Suprapubic skin (tissue), 4 donors: ENCODE measurements around the gene RASD1.

Experiments used
- EP300 ChIP-seq: sonication (generic); formaldehyde crosslinking; IDR thresholded peaks from one replicate; pipeline ENCODE4 v1.6.1; 2017; ENCODE audit warnings: antibody characterized with exemption
- POLR2A ChIP-seq, 2 donors: fragments of 450-650 bp; IDR thresholded peaks; one replicate each; pipeline ENCODE4 v1.6.1; 2017; ENCODE audit warnings: antibody characterized with exemption in 2 of 2, mild to moderate bottlenecking in 2 of 2, moderate library complexity in 2 of 2
- POLR2AphosphoS5 ChIP-seq, 3 donors: sonication (generic); formaldehyde crosslinking; IDR thresholded peaks; one replicate each; pipeline ENCODE4 v1.6.1; 2017; ENCODE audit warnings: antibody characterized with exemption in 3 of 3
- TF ChIP-seq, protein P1 (sequence below), 2 donors: fragments of 200-600 bp in 1 of 2; fragments of 450-650 bp in 1 of 2; sonication (generic) in 1 of 2; IDR thresholded peaks; one replicate each; pipeline ENCODE4 v1.5.1; 2016 to 2019; ENCODE audit warnings: antibody characterized with exemption in 2 of 2, mild to moderate bottlenecking in 1 of 2, moderate library complexity in 1 of 2

DNA sequence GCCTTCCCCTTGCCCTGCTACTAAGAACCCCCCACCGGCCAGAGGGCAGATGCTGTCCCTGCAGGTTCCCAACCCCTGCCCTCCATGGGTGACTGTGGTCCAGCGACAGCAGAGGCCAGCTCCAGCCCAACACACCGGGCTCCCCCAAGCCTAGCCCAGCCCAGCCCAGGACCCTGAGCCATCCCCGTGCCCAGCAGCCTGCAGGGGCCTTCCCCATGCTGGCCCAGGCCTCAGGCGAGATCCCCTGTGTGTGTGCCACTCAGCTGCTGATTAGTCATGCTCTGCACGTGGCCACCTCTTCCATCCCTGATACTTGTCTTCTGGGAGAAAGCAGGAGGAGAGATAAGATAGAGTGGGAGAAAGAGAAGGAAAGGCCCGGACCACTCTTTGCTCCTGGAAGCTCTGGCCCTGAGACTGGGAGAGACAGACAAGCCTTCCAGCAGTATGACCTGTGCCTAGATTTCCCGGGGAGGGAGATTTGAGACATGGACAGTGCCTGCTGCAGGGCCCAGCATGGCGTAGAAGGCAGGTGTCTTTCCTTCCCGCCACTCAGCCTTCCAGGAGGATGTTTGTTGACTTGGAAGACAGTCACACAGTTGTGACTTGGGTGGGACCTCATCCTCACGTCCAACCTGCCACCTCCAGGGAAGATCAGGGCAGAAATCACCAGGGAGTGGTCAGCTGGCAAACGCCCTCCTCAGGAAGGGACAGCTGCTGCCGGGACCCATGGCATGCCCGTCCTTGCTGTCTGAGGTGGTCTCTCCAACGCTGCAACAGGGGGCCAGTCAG, 41.3 kb upstream of the RASD1 start:
- TF ChIP-seq, protein P1, sequence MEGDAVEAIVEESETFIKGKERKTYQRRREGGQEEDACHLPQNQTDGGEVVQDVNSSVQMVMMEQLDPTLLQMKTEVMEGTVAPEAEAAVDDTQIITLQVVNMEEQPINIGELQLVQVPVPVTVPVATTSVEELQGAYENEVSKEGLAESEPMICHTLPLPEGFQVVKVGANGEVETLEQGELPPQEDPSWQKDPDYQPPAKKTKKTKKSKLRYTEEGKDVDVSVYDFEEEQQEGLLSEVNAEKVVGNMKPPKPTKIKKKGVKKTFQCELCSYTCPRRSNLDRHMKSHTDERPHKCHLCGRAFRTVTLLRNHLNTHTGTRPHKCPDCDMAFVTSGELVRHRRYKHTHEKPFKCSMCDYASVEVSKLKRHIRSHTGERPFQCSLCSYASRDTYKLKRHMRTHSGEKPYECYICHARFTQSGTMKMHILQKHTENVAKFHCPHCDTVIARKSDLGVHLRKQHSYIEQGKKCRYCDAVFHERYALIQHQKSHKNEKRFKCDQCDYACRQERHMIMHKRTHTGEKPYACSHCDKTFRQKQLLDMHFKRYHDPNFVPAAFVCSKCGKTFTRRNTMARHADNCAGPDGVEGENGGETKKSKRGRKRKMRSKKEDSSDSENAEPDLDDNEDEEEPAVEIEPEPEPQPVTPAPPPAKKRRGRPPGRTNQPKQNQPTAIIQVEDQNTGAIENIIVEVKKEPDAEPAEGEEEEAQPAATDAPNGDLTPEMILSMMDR (IDR thresholded peaks at IDR 0.05), result no peak
- no peak for TF ChIP-seq EP300
- no peak for TF ChIP-seq POLR2A (IDR thresholded peaks at IDR 0.05)
- no peak for TF ChIP-seq POLR2AphosphoS5 (IDR thresholded peaks at IDR 0.05)
